ENCODE measurements around the gene NUBPL. TPM values are rescaled to one million over a fixed set of nuclear protein-coding genes. Genes with fewer than 3 reads are reported as not detected.

Gene NUBPL
- total and polyA plus RNA-seq, 12 donors: 3.6 to 27.3 (median 16.9) TPM

DNA sequence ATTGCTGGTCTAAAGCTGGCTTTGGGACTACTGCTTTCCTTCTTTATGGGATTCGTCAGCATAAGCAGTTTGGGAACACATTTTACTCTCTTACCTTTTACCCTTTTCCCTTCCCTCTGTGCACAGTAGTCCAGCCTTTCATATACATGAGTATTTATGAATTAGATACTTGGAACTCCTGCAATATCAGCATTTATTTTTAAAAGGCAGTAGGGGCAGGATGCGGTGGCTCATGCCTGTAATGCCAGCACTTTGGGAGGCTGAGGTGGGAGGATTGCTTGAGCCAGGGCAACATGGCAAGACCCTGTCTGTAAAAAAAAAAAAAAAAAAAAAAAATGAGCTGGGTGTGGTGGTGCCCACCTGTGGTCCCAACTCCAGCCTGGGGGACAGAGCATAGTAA, 3.0 kb downstream of the NUBPL start:
- DNase-seq: no peak
- no peaks in the 10 kb centered on the region for H3K27me3 ChIP-seq
- H3K27ac ChIP-seq: no peak overlapping the region
- H3K4me3 ChIP-seq: no peak overlapping the region
- no peaks in the 10 kb centered on the region for H3K36me3 ChIP-seq (replicated peaks in 1 of 2)
- peaks cover 0 to 36% of the 10 kb centered on the region in 2 donors for H3K4me1 ChIP-seq (replicated peaks in 1 of 2)
- 88 to 98% (median 93%) methylated on average over 2 of the region's 2 CpGs for WGBS, 4 donors
- H3K9me3 ChIP-seq (replicated peaks in 1 of 3): no peaks in the 10 kb centered on the region
- no peak for TF ChIP-seq POLR2A (IDR thresholded peaks at IDR 0.05)
- TF ChIP-seq CTCF (IDR thresholded peaks at IDR 0.05): no peak
- intact Hi-C loops (cut with DNase I): no loop called here

DNA sequence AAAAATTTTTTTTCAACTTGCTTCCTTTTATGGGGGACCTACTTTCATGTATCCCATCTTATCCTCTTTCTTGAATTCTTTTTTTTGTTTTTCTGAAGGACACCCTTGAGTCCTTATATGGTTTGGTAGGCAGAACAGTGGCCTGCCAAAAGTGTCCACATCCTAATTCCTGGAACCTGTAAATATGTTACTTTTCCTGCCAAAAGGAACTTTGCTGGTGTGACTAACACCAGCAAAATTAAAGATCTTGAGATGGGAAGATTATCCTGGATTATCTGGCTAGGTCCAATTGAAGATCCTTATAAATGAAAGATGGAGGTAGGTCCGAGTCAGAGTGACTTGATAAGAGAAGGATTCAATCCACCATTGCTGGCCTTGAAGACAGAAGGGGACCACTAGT, 5.3 kb downstream of the NUBPL start:
- no peak for DNase-seq
- TF ChIP-seq CTCF (IDR thresholded peaks at IDR 0.05) (no peak), POLR2A (IDR thresholded peaks at IDR 0.05) (no peak)
- H3K27ac ChIP-seq: no peak overlapping the region
- peaks cover 0 to 32% of the 10 kb centered on the region in 2 donors for H3K4me1 ChIP-seq (replicated peaks in 1 of 2)
- no peaks in the 10 kb centered on the region for H3K36me3 ChIP-seq (replicated peaks in 1 of 2)
- H3K27me3 ChIP-seq: no peaks in the 10 kb centered on the region
- no peak overlapping the region for H3K4me3 ChIP-seq
- WGBS, 4 donors: 86 to 100% (median 100%) methylated on average over 1 of the region's 1 CpG
- H3K9me3 ChIP-seq (replicated peaks in 1 of 3): no peaks in the 10 kb centered on the region
- intact Hi-C loops (cut with DNase I): no loop called here

DNA sequence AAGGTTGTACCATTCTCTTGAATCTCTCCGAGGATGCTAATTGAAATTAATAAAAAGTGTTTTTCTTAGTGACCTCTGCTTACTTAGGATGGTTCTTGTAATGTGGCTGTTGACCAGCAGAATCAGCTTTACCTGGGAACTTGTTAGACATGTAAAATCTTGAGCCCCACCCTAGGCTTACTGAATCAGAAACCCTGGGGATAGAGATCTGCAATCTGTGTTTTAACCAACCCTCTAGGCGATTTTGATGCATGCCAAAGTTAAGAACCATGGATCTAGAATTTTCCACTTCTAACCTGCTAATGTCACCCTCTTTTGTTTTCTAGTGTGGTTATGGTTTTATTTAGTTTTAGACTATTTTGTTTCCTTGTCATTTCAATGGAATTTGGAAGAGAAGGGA, 6.5 kb downstream of the NUBPL start:
- Histone ChIP-seq H3K4me1 (replicated peaks in 1 of 2) (peaks cover 0 to 25% of the 10 kb centered on the region in 2 donors), H3K4me3 (no peak overlapping the region), H3K36me3 (replicated peaks in 1 of 2) (no peaks in the 10 kb centered on the region), H3K27me3 (no peaks in the 10 kb centered on the region), H3K27ac (peak overlapping the region in 2 of 5 donors; percentile 13 to 17), H3K9me3 (replicated peaks in 1 of 3) (no peaks in the 10 kb centered on the region)
- intact Hi-C loops (cut with DNase I): no loop called here
- WGBS, 4 donors: 88 to 96% (median 90%) methylated on average over 2 of the region's 2 CpGs
- no peak for TF ChIP-seq CTCF (IDR thresholded peaks at IDR 0.05)
- TF ChIP-seq POLR2A (IDR thresholded peaks at IDR 0.05): no peak
- no peak for DNase-seq

- TF ChIP-seq POLR2A (IDR thresholded peaks at IDR 0.05) (no peak), CTCF (IDR thresholded peaks at IDR 0.05) (no peak)
- Histone ChIP-seq H3K9me3 (replicated peaks in 1 of 3) (no peaks in the 10 kb centered on the region), H3K27ac (peak overlapping the region in 2 of 5 donors; percentile 13 to 17), H3K36me3 (replicated peaks in 1 of 2) (no peaks in the 10 kb centered on the region), H3K4me1 (replicated peaks in 1 of 2) (peaks cover 0 to 22% of the 10 kb centered on the region in 2 donors), H3K27me3 (no peaks in the 10 kb centered on the region), H3K4me3 (no peak overlapping the region)
- 66 to 71% (median 69%) methylated on average over 5 of the region's 5 CpGs for WGBS, 4 donors
- intact Hi-C loops (cut with DNase I): no loop called here
- DNase-seq: no peak
Measured at GRCh38 chr14:31568161-31568560, 7.0 kb downstream of the NUBPL start.

Data from adrenal gland (tissue), 12 donors.